GM23338 (cell line): ENCODE data around the gene CXCL10. TPM values are rescaled to one million over a fixed set of nuclear protein-coding genes. Genes with fewer than 3 reads are reported as not detected.

Source experiments
- ATAC-seq: fragments of 200-7000 bp; cut with Tn5 transposase; 3 replicates; pipeline ENCODE4 v1.9.1; 2020
- DNase-seq: peaks from one replicate; pipeline ENCODE4 v3.0.0-alpha.2; 2015; ENCODE audit warnings: low spot score
- H2AFZ ChIP-seq: fragments of 200-600 bp; sonication (generic); 2 replicates; pipeline ENCODE4 v1.8.0; 2016; ENCODE audit warnings: antibody characterized with exemption, mild to moderate bottlenecking, moderate library complexity
- H3F3A ChIP-seq: fragments of 200-600 bp; sonication (generic); replicated peaks from 2 replicates; pipeline ENCODE4 v1.8.0; 2017; ENCODE audit warnings: antibody characterized with exemption, mixed run types, low read depth
- H3K27ac ChIP-seq: fragments of 200-600 bp; sonication (generic); 2 replicates; pipeline ENCODE4 v1.6.1; 2016; ENCODE audit warnings: low read depth
- H3K27me3 ChIP-seq: fragments of 200-600 bp; sonication (generic); 2 replicates; pipeline ENCODE4 v1.8.0; 2016; ENCODE audit warnings: mild to moderate bottlenecking, mixed run types, moderate library complexity; ENCODE audit not compliant: insufficient read depth
- H3K36me3 ChIP-seq: fragments of 200-600 bp; sonication (generic); 2 replicates; pipeline ENCODE4 v1.8.0; 2016; ENCODE audit warnings: mild to moderate bottlenecking; ENCODE audit not compliant: insufficient read depth
- H3K4me1 ChIP-seq: fragments of 200-600 bp; sonication (generic); 2 replicates; pipeline ENCODE4 v1.8.0; 2016; ENCODE audit warnings: mild to moderate bottlenecking, moderate library complexity; ENCODE audit not compliant: insufficient read depth
- H3K4me2 ChIP-seq: fragments of 200-600 bp; sonication (generic); 2 replicates; pipeline ENCODE4 v1.7.1; 2017; ENCODE audit warnings: mixed run types
- H3K4me3 ChIP-seq: fragments of 200-600 bp; sonication (generic); 2 replicates; pipeline ENCODE4 v1.6.1; 2016; ENCODE audit warnings: mixed run types
- H3K79me2 ChIP-seq: fragments of 200-600 bp; sonication (generic); replicated peaks from 2 replicates; pipeline ENCODE4 v1.8.0; 2017; ENCODE audit warnings: mild to moderate bottlenecking; ENCODE audit not compliant: insufficient read depth
- H3K9me2 ChIP-seq: fragments of 200-600 bp; sonication (generic); 2 replicates; pipeline ENCODE4 v1.8.0; 2017; ENCODE audit not compliant: insufficient read depth
- H4K20me1 ChIP-seq: fragments of 200-600 bp; sonication (generic); replicated peaks from 2 replicates; pipeline ENCODE4 v1.8.0; 2017; ENCODE audit warnings: mild to moderate bottlenecking; ENCODE audit not compliant: insufficient read depth
- H3K27ac Mint-ChIP-seq: 2 replicates; pipeline ENCODE4 v1.8.0; 2020; ENCODE audit warnings: inconsistent platforms, mild to moderate bottlenecking, moderate library complexity, mixed read lengths
- H3K27me3 Mint-ChIP-seq: 3 replicates; pipeline ENCODE4 v1.8.0; 2022; ENCODE audit warnings: low read depth, mild to moderate bottlenecking, moderate library complexity, mixed read lengths, inconsistent platforms; ENCODE audit not compliant: insufficient read depth, poor library complexity
- H3K36me3 Mint-ChIP-seq: 3 replicates; pipeline ENCODE4 v1.8.0; 2021; ENCODE audit warnings: low read depth, mild to moderate bottlenecking, inconsistent platforms, moderate library complexity, mixed read lengths
- H3K4me1 Mint-ChIP-seq: 3 replicates; pipeline ENCODE4 v1.8.0; 2020; ENCODE audit warnings: mild to moderate bottlenecking, inconsistent platforms, mixed read lengths
- H3K4me3 Mint-ChIP-seq: 3 replicates; pipeline ENCODE4 v1.8.0; 2021; ENCODE audit warnings: moderate library complexity, mild to moderate bottlenecking, inconsistent platforms, mixed read lengths
- H3K9me3 Mint-ChIP-seq: 3 replicates; pipeline ENCODE4 v1.8.0; 2020; ENCODE audit warnings: moderate library complexity, mild to moderate bottlenecking, inconsistent platforms, mixed read lengths
- CREB1 ChIP-seq: fragments of 250-450 bp; sonication (Bioruptor Pico); IDR thresholded peaks from 2 replicates; pipeline ENCODE4 v1.5.0; 2020; ENCODE audit warnings: low read depth, mild to moderate bottlenecking, moderate library complexity
- CTCF ChIP-seq, 2 experiments: fragments of 200-600 bp in 1 of 2; sonication (generic) in 1 of 2; conservative IDR thresholded peaks; 2 replicates each; pipeline versions ENCODE4 v1.5.1 to v1.6.1; 2016 to 2017; ENCODE audit warnings: antibody characterized with exemption in 2 of 2, low read depth in 2 of 2, mild to moderate bottlenecking in 2 of 2, moderate library complexity in 1 of 2
- ETS1 ChIP-seq: IDR thresholded peaks from 2 replicates; pipeline ENCODE4 v1.6.1; 2016; ENCODE audit warnings: antibody characterized with exemption
- EZH2 ChIP-seq: fragments of 200-600 bp; sonication (generic); IDR thresholded peaks from one replicate; pipeline ENCODE4 v1.8.0; 2017; ENCODE audit warnings: antibody characterized with exemption, mild to moderate bottlenecking, low read depth; ENCODE audit not compliant: unreplicated experiment
- EZH2phosphoT487 ChIP-seq: fragments of 200-600 bp; sonication (generic); IDR thresholded peaks from one replicate; pipeline ENCODE4 v1.8.1; 2018; ENCODE audit warnings: antibody characterized with exemption; ENCODE audit not compliant: unreplicated experiment
- JUNB ChIP-seq: IDR thresholded peaks from one replicate; pipeline ENCODE4 v1.6.1; 2016; ENCODE audit warnings: antibody characterized with exemption; ENCODE audit not compliant: unreplicated experiment
- NANOG ChIP-seq: IDR thresholded peaks from 2 replicates; pipeline ENCODE4 v1.6.1; 2016; ENCODE audit warnings: antibody characterized with exemption, borderline replicate concordance
- POLR2AphosphoS5 ChIP-seq: IDR thresholded peaks from 2 replicates; pipeline ENCODE4 v1.6.1; 2016; ENCODE audit warnings: antibody characterized with exemption, low read depth
- REST ChIP-seq: IDR thresholded peaks from one replicate; pipeline ENCODE4 v1.6.1; 2018; ENCODE audit warnings: antibody characterized with exemption; ENCODE audit not compliant: unreplicated experiment
- STAT1 ChIP-seq: IDR thresholded peaks from one replicate; pipeline ENCODE4 v1.6.1; 2016; ENCODE audit warnings: antibody characterized with exemption; ENCODE audit not compliant: unreplicated experiment
- ZNF114 ChIP-seq: fragments of 250-450 bp; sonication (Bioruptor Pico); IDR thresholded peaks from 2 replicates; pipeline ENCODE4 v1.5.0; 2020; ENCODE audit warnings: mild to moderate bottlenecking, moderate library complexity
- ZNF331 ChIP-seq: fragments of 250-450 bp; sonication (Bioruptor Pico); IDR thresholded peaks from 2 replicates; pipeline ENCODE4 v1.5.0; 2020; ENCODE audit warnings: low read depth, mild to moderate bottlenecking, moderate library complexity
- ZNF462 ChIP-seq: fragments of 250-450 bp; sonication (Bioruptor Pico); IDR thresholded peaks from 2 replicates; pipeline ENCODE4 v1.5.0; 2020; ENCODE audit warnings: mild to moderate bottlenecking, moderate library complexity
- polyA plus RNA-seq: library from polyadenylated mRNA; unstranded; fragments of >200 nt; fragmentation: Nextera tagmentation; extraction: Ambion mirVana; gene quantifications from 2 replicates; pipeline ENCODE4 v1.2.1, GENCODE V29; 2016
- total RNA-seq: library from RNA; depleted of rRNA; stranded (reverse); fragments of >200 nt; shearing (Covaris generic); gene quantifications from 2 replicates; pipeline ENCODE4 v1.2.3, GENCODE V29; 2014

The CXCL10 gene
- total and polyA plus RNA-seq, 2 experiments from 2014 or later = not detected

- H3K4me2 ChIP-seq = no peak overlapping the region
- no peaks in the 10 kb centered on the region for H3K9me2 ChIP-seq
- Mint-ChIP-seq H3K27me3 (peaks cover 8% of the 10 kb centered on the region), H3K4me3 (no peak overlapping the region), H3K36me3 (no peaks in the 10 kb centered on the region), H3K27ac (no peak overlapping the region), H3K4me1 (peaks cover 18% of the 10 kb centered on the region), H3K9me3 (no peaks in the 10 kb centered on the region)
- H3K4me3 ChIP-seq = no peak overlapping the region
- H3K27me3 ChIP-seq = no peaks in the 10 kb centered on the region
- H3K79me2 ChIP-seq = no peaks in the 10 kb centered on the region
- DNase-seq (no peak), ATAC-seq (no peak)
- H3F3A ChIP-seq = no peaks in the 10 kb centered on the region
- H2AFZ ChIP-seq = no peak overlapping the region
- H3K36me3 ChIP-seq = no peaks in the 10 kb centered on the region
- no peak overlapping the region for H3K27ac ChIP-seq
- peaks cover 11% of the 10 kb centered on the region for H3K4me1 ChIP-seq
- no peak for TF ChIP-seq ZNF462 (CRISPR knock-in tag)
- no peak for TF ChIP-seq CREB1
- TF ChIP-seq POLR2AphosphoS5 = no peak
- no peak for TF ChIP-seq REST
- TF ChIP-seq CTCF (conservative IDR thresholded peaks at IDR 0.05; ENCODE audit: low read depth in 2 of 2) = no peak
- no peak for TF ChIP-seq ZNF114 (CRISPR knock-in tag)
- no peak for TF ChIP-seq ZNF331 (CRISPR knock-in tag)
- TF ChIP-seq JUNB = no peak
- TF ChIP-seq EZH2phosphoT487 = no peak
- TF ChIP-seq STAT1 = no peak
- TF ChIP-seq NANOG = no peak
- TF ChIP-seq EZH2 = no peak
- TF ChIP-seq ETS1 = no peak
- H4K20me1 ChIP-seq = no peaks in the 10 kb centered on the region
Observed at GRCh38 chr4:76009311-76009710, 14.0 kb downstream of the CXCL10 start.
